BLaER1 (cell line): ENCODE data around the gene APOO.

ENCODE experiments used
- H3K27ac ChIP-seq: shearing (Covaris generic); formaldehyde crosslinking; 2 replicates; pipeline ENCODE4 v1.8.1; 2022
- H3K27me3 ChIP-seq: shearing (Covaris generic); formaldehyde crosslinking; 2 replicates; pipeline ENCODE4 v1.8.1; 2022
- H3K36me3 ChIP-seq: shearing (Covaris generic); formaldehyde crosslinking; 2 replicates; pipeline ENCODE4 v1.8.1; 2022
- H3K4me1 ChIP-seq: shearing (Covaris generic); formaldehyde crosslinking; 2 replicates; pipeline ENCODE4 v1.8.1; 2022
- H3K4me2 ChIP-seq: shearing (Covaris generic); formaldehyde crosslinking; 2 replicates; pipeline ENCODE4 v1.8.1; 2022
- H3K4me3 ChIP-seq: shearing (Covaris generic); formaldehyde crosslinking; 2 replicates; pipeline ENCODE4 v1.8.1; 2022
- H3K9ac ChIP-seq: shearing (Covaris generic); formaldehyde crosslinking; 2 replicates; pipeline ENCODE4 v1.8.1; 2022
- H3K9me3 ChIP-seq: shearing (Covaris generic); formaldehyde crosslinking; 2 replicates; pipeline ENCODE4 v1.8.1; 2022
- H4K20me1 ChIP-seq: shearing (Covaris generic); formaldehyde crosslinking; 2 replicates; pipeline ENCODE4 v1.8.1; 2022
- Cebpa-rat ChIP-seq: shearing (Covaris generic); IDR thresholded peaks from 2 replicates; pipeline ENCODE4 v1.8.1; 2022

Gene APOO

GRCh38 chrX:23936180-23936579, 28.4 kb upstream of the APOO start:
- Histone ChIP-seq H4K20me1 (no peaks in the 10 kb centered on the region), H3K9ac (no peak overlapping the region), H3K27me3 (no peaks in the 10 kb centered on the region), H3K4me2 (no peak overlapping the region), H3K36me3 (no peaks in the 10 kb centered on the region), H3K27ac (no peak overlapping the region), H3K9me3 (no peaks in the 10 kb centered on the region), H3K4me3 (no peak overlapping the region), H3K4me1 (no peaks in the 10 kb centered on the region)
- TF ChIP-seq Cebpa-rat, result no peak

- Histone ChIP-seq H3K27ac (no peak overlapping the region), H3K9me3 (no peaks in the 10 kb centered on the region), H4K20me1 (no peaks in the 10 kb centered on the region), H3K9ac (no peak overlapping the region), H3K36me3 (no peaks in the 10 kb centered on the region), H3K4me1 (no peaks in the 10 kb centered on the region), H3K4me3 (no peak overlapping the region), H3K4me2 (no peak overlapping the region), H3K27me3 (no peaks in the 10 kb centered on the region)
- no peak for TF ChIP-seq Cebpa-rat
Observed at GRCh38 chrX:23935106-23935505, 27.4 kb upstream of the APOO start.

DNA sequence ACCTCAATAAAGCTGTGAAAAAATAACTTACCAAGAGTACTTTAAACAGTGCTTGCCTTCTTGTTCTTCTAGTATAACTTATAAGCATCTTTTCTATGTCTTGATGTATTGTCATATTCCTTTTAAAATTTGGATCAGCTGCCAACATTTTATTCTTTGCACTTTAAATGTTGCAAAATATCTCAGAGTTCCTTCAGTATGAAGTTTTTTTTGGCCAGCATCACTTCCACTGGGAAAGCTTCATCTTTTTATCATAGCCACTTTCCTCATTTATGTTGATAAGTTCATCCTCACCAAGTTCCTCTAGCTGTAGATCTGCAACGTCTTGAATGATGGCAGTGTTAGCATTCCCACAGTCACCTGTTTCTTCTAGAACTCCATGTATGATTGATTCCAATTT, 24.3 kb upstream of the APOO start:
- Histone ChIP-seq H3K4me2 (no peak overlapping the region), H4K20me1 (no peaks in the 10 kb centered on the region), H3K27ac (no peak overlapping the region), H3K9ac (no peak overlapping the region), H3K27me3 (no peaks in the 10 kb centered on the region), H3K36me3 (no peaks in the 10 kb centered on the region), H3K9me3 (no peaks in the 10 kb centered on the region), H3K4me1 (no peaks in the 10 kb centered on the region), H3K4me3 (no peak overlapping the region)
- TF ChIP-seq Cebpa-rat, result no peak

DNA sequence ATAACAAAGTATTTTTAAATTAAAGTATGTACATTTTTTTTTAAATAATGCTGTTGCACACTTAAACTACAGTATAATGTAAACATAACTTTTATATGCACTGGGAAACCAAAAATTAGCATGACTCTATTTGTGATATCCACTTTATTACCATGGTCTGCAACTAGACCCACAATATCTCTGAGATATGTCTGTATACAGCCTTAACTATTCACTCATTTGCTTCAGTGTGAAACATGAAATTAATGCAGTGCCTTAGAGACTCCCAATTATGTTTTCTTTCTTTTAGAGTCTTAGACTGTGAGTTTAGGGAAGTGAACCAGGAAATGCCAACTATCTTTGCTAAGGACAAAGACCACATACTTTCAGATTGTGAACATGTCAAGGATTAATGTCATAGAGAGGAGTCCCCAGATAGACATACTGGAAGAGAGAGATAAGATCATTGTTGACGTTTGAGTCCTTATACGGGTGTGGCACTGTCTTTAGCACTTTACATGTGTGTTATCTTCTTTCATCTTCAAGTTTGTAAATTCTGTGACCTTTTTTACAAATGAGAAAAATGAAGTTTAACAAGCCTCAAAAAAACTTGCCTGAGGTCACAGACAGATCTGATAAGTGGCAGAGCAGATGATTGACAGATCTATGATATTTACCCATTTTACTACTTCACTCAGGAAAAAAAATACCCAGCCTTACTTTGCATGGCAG, 23.3 kb upstream of the APOO start:
- TF ChIP-seq Cebpa-rat, result no peak
- Histone ChIP-seq H3K27ac (no peak overlapping the region), H3K36me3 (no peaks in the 10 kb centered on the region), H3K9me3 (no peaks in the 10 kb centered on the region), H3K9ac (no peak overlapping the region), H4K20me1 (no peaks in the 10 kb centered on the region), H3K27me3 (no peaks in the 10 kb centered on the region), H3K4me3 (no peak overlapping the region), H3K4me1 (no peaks in the 10 kb centered on the region), H3K4me2 (no peak overlapping the region)

DNA sequence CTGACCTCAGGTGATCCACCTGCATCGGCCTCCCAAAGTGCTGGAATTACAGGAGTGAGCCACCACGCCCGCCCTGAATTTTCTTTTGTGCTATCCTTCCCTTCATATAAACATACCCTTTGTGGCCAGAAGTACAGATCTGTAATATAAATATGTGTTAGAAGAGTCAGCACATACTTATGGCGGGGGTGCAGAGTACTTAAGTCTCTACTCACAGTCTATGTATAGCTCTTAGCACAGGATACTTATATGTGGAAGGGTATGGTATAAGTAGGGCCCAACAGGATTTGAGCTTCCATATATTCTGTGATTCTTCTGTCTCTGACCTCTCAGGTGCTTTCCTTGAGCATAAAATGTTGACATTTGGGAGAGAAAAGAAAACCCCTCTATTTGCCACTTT, 18.3 kb upstream of the APOO start:
- no peaks in the 10 kb centered on the region for H3K36me3 ChIP-seq
- no peaks in the 10 kb centered on the region for H3K9me3 ChIP-seq
- H3K4me1 ChIP-seq, result no peaks in the 10 kb centered on the region
- no peaks in the 10 kb centered on the region for H4K20me1 ChIP-seq
- no peak for TF ChIP-seq Cebpa-rat
- H3K9ac ChIP-seq, result no peak overlapping the region
- no peak overlapping the region for H3K4me3 ChIP-seq
- no peak overlapping the region for H3K27ac ChIP-seq
- no peak overlapping the region for H3K4me2 ChIP-seq
- H3K27me3 ChIP-seq, result no peaks in the 10 kb centered on the region

DNA sequence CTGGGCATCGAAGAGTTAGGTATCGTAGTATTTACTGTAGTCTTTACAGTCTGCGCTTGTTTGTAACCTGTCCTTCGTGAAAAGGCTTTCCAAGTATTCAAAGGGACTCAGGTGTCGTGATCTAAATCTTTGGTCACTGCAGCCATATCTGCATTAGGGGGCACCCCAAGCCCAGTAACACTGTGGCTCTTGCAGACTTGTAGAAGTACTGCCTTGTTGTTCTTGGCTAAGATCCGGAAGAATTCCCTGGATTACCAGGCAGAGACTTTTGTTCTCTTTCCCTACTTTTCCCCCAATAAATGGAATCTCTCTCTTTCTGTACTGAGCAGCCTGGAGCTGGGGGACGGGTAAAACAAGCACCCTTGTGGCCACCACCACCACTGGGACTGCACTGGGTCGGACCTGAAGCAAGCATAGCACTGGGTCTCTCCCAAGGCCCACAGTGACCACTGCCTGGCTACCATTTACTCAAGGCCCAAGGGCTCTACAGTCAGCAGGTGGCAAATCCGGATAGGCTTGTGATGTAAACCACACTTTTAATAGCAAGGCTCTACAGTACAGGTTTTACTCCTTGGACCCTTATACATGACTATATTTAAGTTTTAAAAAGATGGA, 12.1 kb upstream of the APOO start:
- no peaks in the 10 kb centered on the region for H3K4me1 ChIP-seq
- no peaks in the 10 kb centered on the region for H3K27me3 ChIP-seq
- no peak for TF ChIP-seq Cebpa-rat
- H3K4me3 ChIP-seq, result no peak overlapping the region
- H3K27ac ChIP-seq, result no peak overlapping the region
- H3K36me3 ChIP-seq, result no peaks in the 10 kb centered on the region
- H4K20me1 ChIP-seq, result no peaks in the 10 kb centered on the region
- no peak overlapping the region for H3K4me2 ChIP-seq
- no peak overlapping the region for H3K9ac ChIP-seq
- peaks cover 13% of the 10 kb centered on the region for H3K9me3 ChIP-seq

DNA sequence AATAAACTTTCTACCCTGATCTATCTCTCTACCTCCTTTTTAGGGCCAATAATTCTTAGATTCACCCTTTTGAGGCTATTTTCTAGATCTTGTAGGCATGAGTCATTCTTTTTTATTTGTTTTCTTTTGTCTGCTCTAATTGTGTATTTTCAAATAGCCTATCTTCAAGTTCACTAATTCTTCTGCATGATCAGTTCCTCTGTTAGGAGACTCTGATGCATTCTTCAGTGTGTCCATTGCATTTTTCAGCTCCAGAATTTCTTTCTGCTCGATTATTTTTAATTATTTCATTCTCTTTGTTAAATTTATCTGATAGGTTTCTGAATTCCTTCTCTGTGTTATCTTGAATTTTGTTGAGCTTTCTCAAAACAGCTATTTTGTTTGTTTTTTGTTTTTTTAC, 11.4 kb upstream of the APOO start:
- Histone ChIP-seq H3K9me3 (peaks cover 13% of the 10 kb centered on the region), H3K27ac (no peak overlapping the region), H3K27me3 (no peaks in the 10 kb centered on the region), H4K20me1 (no peaks in the 10 kb centered on the region), H3K4me3 (no peak overlapping the region), H3K36me3 (no peaks in the 10 kb centered on the region), H3K9ac (no peak overlapping the region), H3K4me2 (no peak overlapping the region), H3K4me1 (no peaks in the 10 kb centered on the region)
- TF ChIP-seq Cebpa-rat, result no peak

GRCh38 chrX:23911126-23911835, 3.5 kb upstream of the APOO start:
- no peak overlapping the region for H3K4me3 ChIP-seq
- 0 out of 2 replicates have a peak, but pooled peaks cover 4% of the 10 kb centered on the region for H3K4me1 ChIP-seq
- no peak overlapping the region for H3K27ac ChIP-seq
- no peak for TF ChIP-seq Cebpa-rat
- H3K9me3 ChIP-seq, result no peaks in the 10 kb centered on the region
- H3K4me2 ChIP-seq, result no peak overlapping the region
- no peaks in the 10 kb centered on the region for H3K27me3 ChIP-seq
- no peaks in the 10 kb centered on the region for H4K20me1 ChIP-seq
- no peaks in the 10 kb centered on the region for H3K36me3 ChIP-seq
- H3K9ac ChIP-seq, result no peak overlapping the region

DNA sequence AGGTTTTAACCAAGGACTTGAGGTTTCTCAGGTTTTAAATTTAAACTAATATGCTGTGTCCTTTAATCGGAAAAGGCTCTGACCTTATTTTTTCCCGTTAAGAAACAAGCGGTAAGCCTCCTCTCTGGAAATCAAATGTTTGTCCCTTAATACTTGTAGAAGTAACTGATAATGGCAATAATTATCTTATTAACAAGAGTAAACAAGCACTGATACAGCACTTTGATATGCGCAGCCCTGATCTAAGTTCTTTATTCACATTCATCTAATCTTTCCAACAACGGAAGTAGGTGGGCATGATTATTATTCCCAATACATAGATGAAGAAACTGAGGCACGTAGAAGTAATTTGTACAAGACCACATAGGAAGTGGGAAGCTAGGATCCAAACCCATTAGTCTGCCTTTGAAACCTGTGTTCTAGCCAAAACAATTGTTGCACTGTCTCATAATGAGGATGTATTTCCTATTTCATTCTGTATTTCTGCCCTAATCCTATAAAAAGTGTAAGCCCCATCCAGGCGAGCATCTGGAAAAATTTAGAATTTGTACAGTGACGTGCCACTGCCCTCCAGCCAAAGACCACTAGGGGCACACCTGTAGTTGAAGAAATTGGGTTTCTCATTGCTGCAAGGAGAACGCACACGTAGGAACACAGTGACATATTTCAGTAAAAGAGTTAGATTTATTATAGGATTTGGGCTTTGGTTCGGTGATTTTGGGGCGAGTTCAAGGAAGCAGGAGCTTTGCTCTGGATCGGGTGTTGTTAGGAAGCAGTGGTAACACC, 674 bp upstream of the APOO start:
- Histone ChIP-seq H3K27me3 (no peaks in the 10 kb centered on the region), H3K4me3 (peak overlapping the region; percentile 71), H3K4me1 (0 out of 2 replicates have a peak, but pooled peaks cover 6% of the 10 kb centered on the region), H3K9me3 (no peaks in the 10 kb centered on the region), H3K9ac (0 out of 2 replicates have a peak overlapping the region, but pooled peaks have one; percentile 13), H3K27ac (peak overlapping the region; percentile 67; the same call in 1 of the 2 replicates), H3K36me3 (no peaks in the 10 kb centered on the region), H3K4me2 (peak overlapping the region; percentile 38), H4K20me1 (no peaks in the 10 kb centered on the region)
- TF ChIP-seq Cebpa-rat, result no peak

GRCh38 chrX:23907111-23907497, 634 bp downstream of the APOO start:
- H3K4me1 ChIP-seq, result 0 out of 2 replicates have a peak, but pooled peaks cover 8% of the 10 kb centered on the region
- no peaks in the 10 kb centered on the region for H4K20me1 ChIP-seq
- H3K9ac ChIP-seq, result peak overlapping the region; percentile 79
- H3K36me3 ChIP-seq, result no peaks in the 10 kb centered on the region
- no peak for TF ChIP-seq Cebpa-rat
- peak overlapping the region; percentile 71 for H3K4me3 ChIP-seq
- no peaks in the 10 kb centered on the region for H3K9me3 ChIP-seq
- peak overlapping the region; percentile 67 for H3K27ac ChIP-seq
- H3K4me2 ChIP-seq, result peak overlapping the region; percentile 61
- H3K27me3 ChIP-seq, result no peaks in the 10 kb centered on the region
